C1 segment of cervical spinal cord (tissue), 14 donors: ENCODE data around the gene SLC29A3.

Source experiments
- DNase-seq, 14 donors: peaks; one replicate each; lab custom pipeline; 2025; lab: John Stamatoyannopoulos, UW

SLC29A3 gene

GRCh38 chr10:71409516-71410104 lies 90.6 kb downstream of the SLC29A3 start:
- no peak for DNase-seq
